ENCODE results near the gene CAMK2G.
A peak's percentile ranks its signal among the peaks of the same experiment; 100 is the strongest.

CAMK2G gene

DNA sequence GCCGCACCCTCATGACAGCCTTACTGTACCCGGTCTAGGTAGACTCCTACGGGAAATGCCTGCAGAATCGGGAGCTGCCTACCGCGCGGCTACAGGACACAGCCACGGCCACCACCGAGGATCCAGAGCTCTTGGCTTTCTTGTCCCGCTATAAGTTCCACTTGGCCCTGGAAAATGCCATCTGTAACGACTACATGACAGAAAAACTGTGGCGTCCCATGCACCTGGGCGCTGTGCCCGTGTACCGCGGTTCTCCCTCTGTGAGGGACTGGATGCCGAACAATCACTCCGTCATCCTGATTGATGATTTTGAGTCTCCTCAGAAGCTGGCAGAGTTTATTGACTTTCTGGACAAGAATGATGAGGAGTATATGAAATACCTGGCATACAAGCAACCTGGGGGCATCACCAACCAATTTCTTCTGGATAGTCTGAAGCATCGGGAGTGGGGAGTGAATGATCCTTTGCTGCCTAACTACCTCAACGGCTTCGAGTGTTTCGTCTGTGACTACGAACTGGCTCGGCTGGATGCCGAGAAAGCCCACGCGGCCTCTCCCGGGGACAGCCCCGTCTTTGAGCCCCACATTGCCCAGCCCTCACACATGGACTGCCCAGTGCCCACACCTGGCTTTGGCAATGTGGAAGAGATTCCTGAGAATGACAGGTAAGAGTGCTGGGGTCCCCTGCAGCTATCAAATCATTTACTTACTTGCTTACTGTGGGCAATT lies 101.0 kb downstream of the CAMK2G start:
- no peak for DNase-seq (ENCODE audit: low spot score)

DNA sequence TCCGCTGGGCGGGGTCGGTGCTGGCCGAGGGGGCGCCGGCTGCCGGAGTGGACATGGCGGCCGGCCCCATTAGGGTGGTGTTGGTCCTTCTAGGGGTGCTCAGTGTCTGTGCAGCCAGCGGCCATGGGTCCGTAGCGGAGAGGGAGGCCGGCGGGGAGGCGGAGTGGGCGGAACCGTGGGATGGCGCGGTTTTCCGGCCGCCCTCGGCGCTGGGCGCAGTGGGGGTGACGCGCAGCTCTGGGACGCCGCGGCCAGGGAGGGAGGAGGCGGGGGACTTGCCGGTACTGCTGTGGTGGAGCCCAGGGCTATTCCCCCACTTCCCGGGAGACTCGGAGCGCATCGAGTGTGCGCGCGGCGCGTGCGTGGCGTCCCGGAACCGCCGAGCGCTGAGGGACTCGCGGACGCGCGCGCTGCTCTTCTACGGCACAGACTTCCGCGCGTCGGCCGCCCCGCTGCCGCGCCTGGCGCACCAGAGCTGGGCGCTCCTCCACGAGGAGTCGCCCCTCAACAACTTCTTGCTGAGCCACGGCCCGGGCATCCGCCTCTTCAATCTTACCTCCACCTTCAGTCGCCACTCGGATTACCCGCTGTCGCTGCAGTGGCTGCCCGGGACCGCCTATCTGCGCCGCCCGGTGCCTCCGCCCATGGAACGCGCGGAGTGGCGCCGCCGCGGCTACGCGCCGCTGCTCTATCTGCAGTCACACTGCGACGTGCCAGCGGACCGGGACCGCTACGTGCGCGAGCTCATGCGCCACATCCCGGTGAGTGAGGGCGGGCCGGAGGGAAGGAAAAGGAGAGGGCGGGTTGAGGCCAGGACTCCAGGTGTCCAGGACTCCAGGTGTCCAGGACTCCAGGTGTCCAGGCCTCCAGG lies 101.8 kb downstream of the CAMK2G start:
- peak; percentile 75 for DNase-seq (ENCODE audit: low spot score)

DNA sequence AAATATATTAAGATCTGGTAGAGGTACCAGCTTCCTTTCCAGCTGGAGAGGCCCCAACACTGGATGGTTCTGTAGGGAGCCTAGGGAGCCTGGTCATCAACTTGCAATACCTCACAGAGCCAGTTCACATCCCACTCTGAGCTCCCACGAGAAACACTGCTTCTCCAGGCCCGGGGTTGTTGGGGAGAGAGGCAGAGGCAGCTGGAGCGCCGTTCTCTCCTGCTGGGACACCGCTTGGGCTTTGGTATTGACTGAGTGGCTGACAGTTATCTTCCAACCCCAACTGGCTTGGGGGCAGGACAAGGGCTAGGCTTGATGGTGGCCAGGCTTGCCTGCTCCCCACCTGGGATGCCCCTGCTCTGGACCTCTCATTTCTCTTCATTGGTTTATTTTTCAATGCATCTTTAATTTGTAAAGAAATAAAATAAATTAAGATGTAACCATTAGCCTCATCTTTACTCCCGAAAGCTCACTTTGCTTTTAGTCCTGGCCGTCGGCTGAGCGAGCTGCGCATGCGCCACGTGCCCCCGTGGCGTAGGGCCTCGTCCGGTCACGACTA lies 102.6 kb downstream of the CAMK2G start:
- no peak for DNase-seq (ENCODE audit: low spot score)

DNA sequence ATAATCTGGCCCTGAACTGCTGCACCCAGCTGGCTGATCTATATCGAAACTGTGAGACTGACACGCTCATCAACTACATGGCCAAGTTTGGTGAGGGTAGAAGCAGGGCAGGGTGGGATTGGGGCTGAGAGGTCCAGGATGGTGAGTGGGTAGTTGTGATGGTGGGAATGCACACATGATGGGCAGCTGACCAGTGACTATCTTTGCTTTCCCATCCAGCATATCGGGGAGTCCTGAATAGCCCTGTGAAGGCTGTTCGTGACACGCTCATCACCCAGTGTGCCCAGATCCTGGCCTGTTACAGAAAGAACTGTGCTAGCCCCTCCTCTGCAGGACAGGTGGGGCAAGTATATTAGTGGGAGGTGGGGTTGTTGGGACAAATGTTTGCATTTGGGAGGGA lies 105.0 kb downstream of the CAMK2G start:
- no peak for DNase-seq (ENCODE audit: low spot score)

DNA sequence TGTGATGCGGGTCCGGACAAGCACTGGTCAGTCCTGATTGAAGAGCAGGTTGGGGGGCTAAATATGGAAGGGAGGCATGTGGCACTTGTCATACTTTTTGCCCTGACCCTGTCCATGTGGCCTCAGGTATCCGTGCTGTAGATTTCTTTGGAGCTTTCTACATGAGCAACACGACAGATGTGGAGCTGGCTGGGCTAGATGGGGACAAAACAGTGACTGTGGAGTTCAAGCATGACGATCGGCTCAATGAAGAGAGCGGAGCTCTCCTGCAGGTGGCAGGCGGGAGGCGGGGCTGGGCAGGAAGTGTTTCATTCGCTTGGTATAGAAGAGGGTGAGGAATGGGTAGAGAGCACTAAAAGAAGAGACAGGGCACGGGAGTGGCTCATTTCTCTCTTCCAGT lies 105.5 kb downstream of the CAMK2G start:
- DNase-seq (ENCODE audit: low spot score) = no peak

DNA sequence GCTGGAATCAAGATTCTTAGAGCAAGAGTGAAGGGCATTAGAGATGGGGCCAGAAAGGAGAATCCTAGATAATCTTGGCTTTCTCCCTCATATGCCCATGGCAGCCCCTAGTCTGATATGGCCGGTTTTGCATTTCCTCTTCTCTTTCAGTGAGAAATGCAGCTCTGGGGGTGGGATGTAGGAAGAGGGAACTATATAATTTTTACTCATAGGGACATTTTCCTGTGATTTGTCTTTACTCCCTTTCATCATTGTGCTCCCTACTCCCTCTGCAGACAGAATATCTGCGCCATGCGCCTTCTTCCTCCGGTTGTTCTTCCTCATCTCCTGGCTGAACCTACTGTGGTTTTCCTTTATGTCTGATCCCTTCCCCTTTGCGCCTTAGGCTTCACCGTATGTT lies 109.3 kb downstream of the CAMK2G start:
- no peak for DNase-seq (ENCODE audit: low spot score)

DNA sequence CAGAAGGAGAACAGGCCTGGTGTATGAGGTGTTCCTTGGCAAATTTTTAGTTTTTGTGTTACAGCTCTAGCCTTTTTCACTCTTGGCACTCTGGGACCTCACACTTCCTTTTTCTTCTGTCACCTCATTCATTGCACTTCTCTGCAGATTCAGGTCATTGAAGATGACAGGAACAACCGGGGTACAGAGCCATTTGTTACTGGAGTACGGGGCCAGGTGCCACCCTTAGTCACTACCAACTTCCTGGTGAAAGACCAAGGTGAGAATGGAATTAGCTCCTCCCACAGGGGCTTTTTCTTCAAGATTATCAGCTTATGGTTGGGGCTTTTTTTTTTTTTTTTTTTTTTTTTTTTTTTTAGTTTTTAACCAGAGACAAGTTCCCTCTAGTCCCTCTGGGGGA lies 111.0 kb downstream of the CAMK2G start:
- DNase-seq (ENCODE audit: low spot score) = no peak

DNA sequence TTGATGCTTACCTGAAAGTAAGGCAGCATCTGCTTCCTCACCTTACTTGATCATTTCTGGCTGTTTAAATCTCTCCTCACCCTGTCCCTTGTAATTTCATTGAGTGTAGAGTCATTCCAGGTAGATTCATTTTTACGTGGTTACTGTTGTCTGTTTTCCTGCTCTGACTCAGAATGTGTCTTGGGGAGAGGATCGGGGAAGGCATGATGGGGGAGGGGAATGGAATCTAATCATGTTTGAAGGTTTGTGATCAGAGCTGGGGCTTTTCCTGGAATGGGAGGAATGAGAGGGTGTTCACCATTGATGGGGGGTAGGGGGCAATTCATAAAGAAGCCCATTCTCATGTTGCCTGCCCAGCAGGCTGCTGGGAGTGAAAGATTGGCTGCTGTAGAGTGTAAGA lies 111.4 kb downstream of the CAMK2G start:
- no peak for DNase-seq (ENCODE audit: low spot score)

Small RNA genes lying within 50 kb of the gene (small RNA-seq; reads per million reads assigned to genes)
- 0 reads per million in 2 experiments for gene AC022400.9
- gene ZSWIM8-AS1 = 0 reads per million in 2 experiments
